NCI-H146 treated with DMSO at 0.1 percent for 48 hours (cell line): Measurements from ENCODE around the gene HDGF.
A peak's percentile ranks its signal among the peaks of the same experiment; 100 is the strongest.
"Not testable (repeated sequence)": the region's sequence is repeated elsewhere in the genome, so short reads cannot be mapped to it uniquely, and the experiment has no call there.

Experiments
- DNase-seq: peaks from one replicate; lab custom pipeline; 2025; ENCODE audit not compliant: unreplicated experiment; lab: John Stamatoyannopoulos, UW

HDGF gene

GRCh38 chr1:156767101-156767878 is 15.8 kb upstream of the HDGF start, which contains the start of gene PRCC:
PRCC (plus strand) TSS chr1:156767535; CDS start chr1:156767772, 237 bp downstream.
- peak; percentile 99 for DNase-seq

GRCh38 chr1:156766298-156767100 is 15.0 kb upstream of the HDGF start:
- DNase-seq, result peak; percentile 26

GRCh38 chr1:156765666-156766065 is 14.2 kb upstream of the HDGF start:
- no peak for DNase-seq

GRCh38 chr1:156765136-156765535 is 13.7 kb upstream of the HDGF start:
- not testable (repeated sequence) for DNase-seq

GRCh38 chr1:156760796-156761104 is 9.3 kb upstream of the HDGF start:
- no peak for DNase-seq

GRCh38 chr1:156760092-156760795 is 8.8 kb upstream of the HDGF start:
- no peak for DNase-seq

- DNase-seq, result not testable (repeated sequence)
These were observed 6.2 kb upstream of the HDGF start for GRCh38 chr1:156757572-156758253.

- DNase-seq, result no peak
These were observed 4.9 kb upstream of the HDGF start for GRCh38 chr1:156756355-156756754.

GRCh38 chr1:156755527-156755950 is 4.1 kb upstream of the HDGF start:
- DNase-seq, result no peak

- no peak for DNase-seq
These were observed 2.7 kb upstream of the HDGF start for GRCh38 chr1:156754219-156754618.

GRCh38 chr1:156752843-156753482 is 1.5 kb upstream of the HDGF start:
- no peak for DNase-seq

GRCh38 chr1:156751757-156752481 is 444 bp upstream of the HDGF start:
- peak; percentile 84 for DNase-seq

- no peak for DNase-seq
These were observed 594 bp downstream of the HDGF start for GRCh38 chr1:156750711-156751450.

- DNase-seq, result peak; percentile 59
These were observed 1.2 kb downstream of the HDGF start for GRCh38 chr1:156750191-156750672.

GRCh38 chr1:156749419-156750118 is 1.9 kb downstream of the HDGF start:
- no peak for DNase-seq

GRCh38 chr1:156748670-156749418 is 2.6 kb downstream of the HDGF start:
- no peak for DNase-seq

- DNase-seq, result peak; percentile 28
These were observed 3.5 kb downstream of the HDGF start for GRCh38 chr1:156747742-156748669.
